Forelimb muscle (tissue), 1 donor: ENCODE measurements around the gene CDH2. TPM values are rescaled to one million over a fixed set of nuclear protein-coding genes. Genes with fewer than 3 reads are reported as not detected.

Experiments used
- DNase-seq: peaks from one replicate; pipeline ENCODE4 v3.0.0-alpha.2; 2013; ENCODE audit warnings: low read depth
- polyA plus RNA-seq: library from polyadenylated mRNA; unstranded; fragments of 120-200 nt; gene quantifications from one replicate; pipeline ENCODE4 v1.2.1, GENCODE V29; 2013; ENCODE audit not compliant: insufficient read length

CDH2 gene
- polyA plus RNA-seq, 1 donor: 4.4 TPM

- no peak for DNase-seq
These were observed 180.1 kb downstream of the CDH2 start for GRCh38 chr18:27996801-27997272.

GRCh38 chr18:27995770-27996502 lies 181.0 kb downstream of the CDH2 start:
- no peak for DNase-seq

GRCh38 chr18:27994571-27994970 lies 182.4 kb downstream of the CDH2 start:
- no peak for DNase-seq

GRCh38 chr18:27991391-27991790 lies 185.5 kb downstream of the CDH2 start:
- no peak for DNase-seq

DNA sequence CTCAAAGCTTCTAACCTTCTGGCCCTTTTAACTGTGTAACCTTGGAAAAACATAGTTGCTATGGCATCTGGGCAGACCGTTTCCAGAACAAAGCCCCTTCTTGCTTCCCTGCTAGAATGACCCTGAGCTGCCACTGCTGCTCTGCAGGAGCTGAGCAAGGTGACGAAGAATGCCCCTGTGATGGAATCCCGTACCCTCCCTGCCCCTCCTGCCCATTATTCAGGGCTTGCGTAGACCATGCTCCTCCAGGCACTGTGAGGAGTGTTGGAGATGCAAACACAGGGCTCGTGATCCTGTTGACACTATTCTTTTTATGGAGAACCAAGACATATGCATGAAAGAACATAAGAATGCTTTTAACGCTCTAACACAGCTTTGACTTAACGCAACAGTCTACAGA lies 191.1 kb downstream of the CDH2 start:
- no peak for DNase-seq

DNA sequence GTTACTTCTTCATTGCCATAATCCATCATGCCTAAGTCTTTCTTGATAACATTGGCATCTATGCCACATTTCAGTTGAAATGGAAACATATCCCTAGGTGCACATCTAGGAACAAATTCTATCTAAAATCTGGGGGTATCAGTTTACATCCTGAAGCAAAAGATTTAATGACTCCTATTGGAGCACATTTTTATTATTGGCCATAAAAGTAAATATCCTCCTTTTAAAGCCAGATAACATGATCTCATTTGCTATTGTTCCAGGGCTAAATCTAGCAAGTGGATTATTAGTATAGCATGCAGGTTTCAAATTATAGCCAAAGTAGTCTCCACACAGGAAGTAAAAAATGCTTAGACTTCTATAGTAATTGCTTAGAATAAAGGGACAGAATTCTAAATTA lies 193.2 kb downstream of the CDH2 start:
- no peak for DNase-seq

DNA sequence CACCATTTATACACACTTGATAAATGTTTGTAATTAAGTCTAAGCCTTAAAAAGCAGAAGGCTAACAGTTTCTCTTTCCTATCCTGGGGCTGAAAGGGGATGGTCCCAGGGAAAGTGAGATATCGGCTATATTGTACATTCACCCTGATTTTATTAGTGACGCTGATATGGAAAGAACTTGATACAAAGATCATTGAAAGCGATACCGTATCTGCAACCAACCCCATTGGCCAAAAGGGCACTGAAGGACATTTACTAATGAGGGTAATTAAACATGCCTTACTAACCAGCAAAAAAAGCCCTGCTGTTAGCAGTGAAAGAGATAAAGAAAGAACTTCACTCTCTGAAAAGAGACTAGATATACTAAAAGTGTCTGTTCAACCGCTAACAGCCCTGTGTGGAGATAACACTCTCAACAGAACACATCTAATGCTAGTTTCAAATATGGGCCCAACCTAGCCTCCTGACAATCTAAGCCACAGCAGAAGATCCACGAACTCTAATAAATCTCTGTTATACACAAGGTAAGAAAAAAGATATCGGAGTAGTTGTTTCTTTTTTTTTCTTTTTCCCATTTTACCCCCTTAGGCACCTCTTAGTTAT lies 200.0 kb downstream of the CDH2 start:
- no peak for DNase-seq

DNA sequence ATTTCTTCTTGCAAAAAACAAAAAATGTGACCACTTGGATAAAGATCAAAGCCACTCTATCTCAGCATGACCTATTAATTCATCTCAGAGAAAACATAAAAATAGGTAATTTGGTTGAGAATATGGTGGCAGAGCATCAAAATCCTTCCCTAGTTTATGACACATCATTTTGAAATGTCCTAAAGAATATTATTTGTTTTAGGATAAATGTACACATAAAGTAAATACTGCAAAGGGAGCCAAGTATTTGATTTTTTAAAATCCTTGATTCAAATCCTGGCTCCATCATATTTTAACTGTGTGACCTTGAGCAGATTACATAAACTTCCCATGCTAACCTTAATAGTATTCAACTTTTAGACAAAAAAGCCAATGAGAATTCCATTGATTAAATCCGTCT lies 206.6 kb downstream of the CDH2 start:
- DNase-seq: no peak

DNA sequence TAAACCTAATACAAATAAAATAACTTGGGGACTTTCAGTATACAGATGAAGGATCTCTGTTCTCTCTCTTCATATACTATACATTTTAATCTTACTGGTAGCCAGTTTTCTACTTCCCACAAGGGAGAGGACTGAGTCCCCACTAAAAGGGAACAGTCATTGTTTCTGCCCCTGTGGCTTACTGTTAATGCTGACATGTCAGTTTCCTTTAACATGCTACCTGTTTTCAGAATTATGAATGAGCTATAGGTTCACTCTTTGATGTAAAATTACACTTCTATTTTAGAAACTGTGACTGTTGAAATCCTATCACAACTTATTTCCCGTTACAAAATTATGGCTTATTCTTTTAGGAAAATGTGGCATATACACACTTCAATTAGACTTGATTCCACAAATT lies 207.7 kb downstream of the CDH2 start:
- no peak for DNase-seq

DNA sequence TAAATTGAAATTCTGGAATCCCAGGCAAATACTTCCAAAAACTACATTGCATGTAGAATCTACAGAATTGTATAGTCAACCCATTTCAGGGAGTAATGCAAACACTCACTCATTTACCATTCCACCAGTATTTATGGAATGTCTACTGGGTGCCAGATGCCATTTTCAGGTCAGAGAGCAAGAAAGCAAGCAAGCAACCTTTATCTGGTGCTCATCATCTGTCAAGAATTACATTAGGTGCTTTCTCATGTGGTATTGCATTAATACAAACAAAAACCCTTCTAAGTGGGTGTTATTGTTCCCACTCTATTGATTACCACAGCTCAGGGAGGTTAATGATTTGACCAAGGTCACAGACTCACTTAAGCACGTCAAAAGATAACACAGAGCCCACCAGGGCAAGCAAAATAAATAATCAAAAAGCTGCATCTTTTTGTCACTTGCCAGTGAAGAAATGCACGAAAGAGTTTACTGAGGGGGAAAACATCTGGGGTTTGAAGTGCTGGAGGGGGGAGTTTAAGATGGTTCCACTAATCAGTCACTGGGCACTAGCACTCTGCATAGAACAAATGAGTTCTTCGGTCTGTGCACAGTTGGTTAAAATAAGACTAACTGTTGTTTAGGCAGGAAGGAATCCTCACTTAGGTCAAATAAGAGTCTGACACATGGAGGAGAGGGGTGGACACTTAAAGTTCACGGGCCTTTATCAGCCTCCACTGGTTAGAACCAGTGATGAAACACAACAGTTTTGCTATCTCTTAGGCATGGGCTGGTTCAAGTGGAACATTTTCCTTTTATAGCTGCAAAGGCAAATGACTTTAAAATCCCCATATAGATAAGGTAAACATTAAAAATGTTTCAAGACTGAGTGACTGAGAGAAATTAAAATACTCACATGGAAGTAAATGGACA lies 208.8 kb downstream of the CDH2 start:
- DNase-seq: no peak

GRCh38 chr18:27966881-27967280 lies 210.0 kb downstream of the CDH2 start:
- no peak for DNase-seq

DNA sequence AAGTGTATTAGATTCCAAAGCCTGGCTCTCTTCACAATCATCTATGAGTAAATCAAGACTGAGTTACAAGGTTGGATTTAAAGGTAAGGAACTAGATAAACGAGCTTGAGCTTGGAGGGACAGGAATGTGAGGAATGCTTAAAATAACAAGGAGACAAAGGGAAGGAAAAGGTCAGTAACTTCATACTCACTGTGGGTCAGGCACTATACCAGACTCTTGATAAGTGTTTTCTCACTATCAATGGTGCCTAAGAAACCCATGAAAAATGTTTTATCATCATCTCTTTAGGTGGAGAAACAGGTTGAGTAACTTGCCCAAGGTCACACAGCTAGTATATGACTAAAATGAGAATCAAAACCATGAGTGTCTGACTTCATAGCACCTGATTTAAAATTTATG lies 212.1 kb downstream of the CDH2 start:
- DNase-seq: no peak

DNA sequence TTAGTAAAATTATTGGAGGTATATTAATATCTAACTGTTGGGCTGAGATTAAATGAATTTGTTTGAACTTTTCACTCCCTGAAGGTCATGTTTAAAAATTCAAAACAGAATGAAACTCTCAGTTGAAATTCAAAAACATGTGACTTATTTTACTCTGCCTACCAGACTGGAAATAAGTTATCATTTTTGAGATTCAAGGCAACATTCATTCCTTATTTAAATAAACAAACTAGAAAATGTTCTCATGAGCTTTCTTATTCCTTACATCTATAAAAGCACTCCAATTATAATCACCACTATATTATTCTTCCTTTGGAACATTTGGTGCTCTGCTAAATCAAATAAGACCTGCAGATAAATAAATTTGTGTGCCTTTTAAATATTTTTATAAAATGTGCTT lies 217.8 kb downstream of the CDH2 start:
- DNase-seq: no peak

GRCh38 chr18:27956001-27956640 lies 220.8 kb downstream of the CDH2 start:
- DNase-seq: no peak

GRCh38 chr18:27954226-27954625 lies 222.7 kb downstream of the CDH2 start:
- DNase-seq: no peak

GRCh38 chr18:27952741-27953140 lies 224.2 kb downstream of the CDH2 start:
- no peak for DNase-seq

- DNase-seq: no peak
These were observed 226.2 kb downstream of the CDH2 start for GRCh38 chr18:27950648-27951228.

GRCh38 chr18:27948986-27949385 lies 227.9 kb downstream of the CDH2 start:
- no peak for DNase-seq

GRCh38 chr18:27942706-27943105 lies 234.2 kb downstream of the CDH2 start:
- no peak for DNase-seq

DNA sequence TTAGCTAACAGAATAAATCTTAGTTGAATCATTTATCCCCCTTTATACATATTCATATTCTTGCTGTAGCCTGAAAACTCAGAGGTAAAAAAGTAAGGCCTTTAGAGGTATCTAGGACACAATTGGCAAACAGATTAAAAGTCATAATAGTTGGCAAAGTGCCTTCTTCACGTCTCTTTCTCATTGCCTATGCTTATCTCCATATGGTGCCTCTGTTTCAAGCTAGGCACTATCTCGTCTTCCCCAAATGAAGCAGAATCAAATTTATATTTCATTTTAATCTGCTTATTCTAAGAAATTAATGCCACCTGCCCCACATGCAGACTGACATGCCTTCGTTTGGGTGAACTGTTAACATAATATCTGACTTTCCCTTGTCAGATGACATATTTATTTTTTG lies 245.4 kb downstream of the CDH2 start:
- DNase-seq: no peak

GRCh38 chr18:27922780-27923179 lies 254.2 kb downstream of the CDH2 start:
- DNase-seq: no peak
